GM15510 (cell line): Measurements from ENCODE around the gene PFKFB2.

Experiments used
- POLR2A ChIP-seq: IDR thresholded peaks from 3 replicates; pipeline ENCODE4 v1.6.1; 2011; ENCODE audit warnings: borderline replicate concordance; ENCODE audit not compliant: insufficient read length; ENCODE audit errors: extremely low read depth

Gene PFKFB2

DNA sequence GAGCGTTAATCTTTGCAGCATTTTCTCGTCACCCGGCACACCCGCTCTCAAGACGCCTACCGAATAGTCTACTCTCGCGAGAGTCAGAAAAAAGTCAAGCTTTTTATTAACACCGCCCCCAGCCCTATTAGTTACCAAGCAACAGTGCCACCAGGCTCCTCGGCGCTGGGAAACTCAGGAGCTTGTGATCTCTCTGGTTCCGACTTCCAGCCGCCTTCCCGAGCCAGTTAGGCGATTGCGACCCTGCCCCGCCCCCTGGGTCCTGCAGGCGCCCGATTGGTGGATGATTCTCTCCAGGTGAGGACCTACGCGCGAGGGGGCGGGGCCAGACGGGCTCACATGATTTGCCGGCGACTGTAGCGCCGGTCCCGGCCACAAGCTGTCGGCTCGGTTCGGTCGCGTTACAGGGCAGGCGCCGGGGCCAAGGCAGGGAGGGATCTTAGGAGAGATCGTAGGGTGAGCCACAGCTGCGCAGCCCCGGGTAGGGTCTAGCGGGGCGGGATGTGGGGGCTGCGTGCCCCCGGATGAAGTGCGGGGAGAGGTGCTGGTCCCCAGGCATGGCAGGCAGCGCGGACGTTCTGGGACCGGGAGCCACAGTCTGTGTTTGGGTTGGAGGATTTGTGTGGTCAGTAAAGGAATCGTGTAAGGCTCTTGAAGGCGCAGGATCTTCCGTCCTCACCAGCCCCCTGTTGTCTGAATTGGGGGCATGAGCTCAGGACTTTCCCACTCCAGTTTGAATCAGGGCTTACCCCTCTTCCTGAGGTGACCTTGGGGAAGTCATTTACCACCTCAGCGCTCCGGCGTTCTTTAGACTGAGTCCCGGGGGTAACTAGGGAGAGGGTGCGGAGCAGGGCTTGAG is at the start of gene PFKFB2:
Gene PFKFB2 (plus strand): TSS at position 365 of the 859 bp plus-strand sequence. CDS start 1,443 bp downstream, outside the sequence.
- TF ChIP-seq POLR2A = peak; percentile 82

DNA sequence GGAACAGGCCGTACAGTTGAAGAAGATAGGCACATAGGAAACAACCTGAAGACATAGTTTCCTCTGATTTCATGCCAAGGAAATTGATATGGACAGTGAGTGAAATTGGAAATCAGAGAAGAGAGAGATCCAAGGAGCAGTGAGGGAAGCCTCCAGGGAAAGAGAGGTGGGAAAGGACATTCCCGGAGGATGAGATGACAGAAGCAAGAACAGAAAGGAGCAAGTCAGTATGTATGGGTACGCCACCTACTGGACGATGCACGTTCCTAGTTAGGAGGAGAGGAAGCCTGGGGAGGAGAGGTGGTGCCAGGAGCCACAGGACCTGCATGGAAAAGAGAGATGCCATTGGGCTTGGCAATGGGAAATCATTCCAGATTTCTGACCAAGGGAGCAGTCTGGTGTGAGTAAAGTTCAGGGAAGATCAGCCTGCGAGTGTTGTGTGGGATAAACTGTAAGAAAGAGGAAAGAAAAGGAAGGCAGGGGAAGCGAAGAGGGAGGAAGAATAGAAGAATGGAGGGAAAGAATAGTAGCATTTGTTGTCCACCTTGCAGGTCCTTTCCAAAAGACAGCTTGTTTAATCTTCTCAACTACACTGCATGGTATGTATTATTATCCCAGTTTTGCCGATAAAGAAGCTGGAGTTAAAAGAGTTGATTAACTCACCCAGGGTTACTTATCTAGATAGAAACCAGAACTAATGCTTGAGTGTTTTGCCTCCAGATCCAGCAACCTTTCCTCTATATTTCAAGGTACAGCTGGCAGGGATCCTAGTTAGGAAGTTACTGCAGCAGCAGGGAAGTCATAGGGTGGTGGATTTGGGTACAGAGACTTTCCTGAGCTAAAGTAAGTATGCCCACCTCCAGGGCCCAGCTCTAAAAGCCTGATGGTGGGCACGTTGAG is 47.9 kb upstream of the PFKFB2 start:
- no peak for TF ChIP-seq POLR2A

DNA sequence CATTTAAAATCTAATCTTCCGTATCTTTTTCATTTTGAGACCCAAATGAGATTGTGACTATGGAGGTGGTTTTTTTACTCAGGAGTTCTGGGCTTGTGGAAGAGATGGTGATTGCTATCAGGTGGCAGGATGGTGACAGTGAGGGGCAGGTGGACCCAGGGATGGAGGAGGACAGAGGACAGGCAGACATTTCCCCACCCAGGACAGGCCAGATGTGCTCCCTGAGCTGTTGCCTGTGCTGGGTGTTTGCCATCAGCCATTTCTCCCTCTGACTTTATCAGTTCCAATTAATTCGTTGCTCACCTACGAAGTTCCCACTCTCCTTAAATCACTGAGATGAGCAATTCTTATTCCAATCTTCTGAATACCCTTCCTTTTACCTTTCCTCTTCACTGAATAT is 47.0 kb upstream of the PFKFB2 start:
- TF ChIP-seq POLR2A = no peak

GRCh38 chr1:207006914-207007313 is 46.2 kb upstream of the PFKFB2 start:
- TF ChIP-seq POLR2A = no peak

GRCh38 chr1:207007352-207008033 is 45.6 kb upstream of the PFKFB2 start:
- TF ChIP-seq POLR2A = no peak

DNA sequence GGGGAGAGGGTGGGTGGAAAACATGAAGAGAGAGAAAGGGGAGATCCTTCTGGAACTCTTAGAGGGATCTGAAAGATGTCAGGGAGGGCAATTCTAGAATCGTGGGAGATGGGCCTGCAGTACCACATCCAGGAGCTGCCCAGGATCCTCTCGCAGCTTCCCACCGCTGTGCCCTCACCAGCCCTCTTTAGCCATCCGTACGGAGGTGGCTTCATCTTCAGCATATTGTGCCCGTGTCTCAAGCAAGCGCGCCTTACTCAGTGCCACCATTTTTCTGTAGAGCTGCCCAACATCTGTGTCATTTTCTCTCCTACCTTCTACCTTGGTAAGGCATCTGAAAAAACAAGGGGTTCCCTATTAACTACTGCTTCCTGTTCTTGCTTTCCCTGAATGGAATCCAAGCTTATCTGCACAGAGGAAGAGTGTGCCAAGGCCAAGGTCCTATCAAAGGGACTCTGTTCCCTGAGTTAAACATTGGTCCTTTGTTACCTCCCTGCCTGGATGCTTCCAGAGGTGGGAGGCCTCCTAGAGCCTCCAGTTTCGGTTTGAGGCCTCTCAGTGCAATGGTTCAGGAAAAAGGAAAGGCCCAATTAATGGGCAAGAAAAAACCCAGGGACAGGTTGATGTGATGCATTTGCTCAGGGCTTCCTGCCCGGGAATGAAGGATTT is 43.8 kb upstream of the PFKFB2 start:
- TF ChIP-seq POLR2A = no peak

DNA sequence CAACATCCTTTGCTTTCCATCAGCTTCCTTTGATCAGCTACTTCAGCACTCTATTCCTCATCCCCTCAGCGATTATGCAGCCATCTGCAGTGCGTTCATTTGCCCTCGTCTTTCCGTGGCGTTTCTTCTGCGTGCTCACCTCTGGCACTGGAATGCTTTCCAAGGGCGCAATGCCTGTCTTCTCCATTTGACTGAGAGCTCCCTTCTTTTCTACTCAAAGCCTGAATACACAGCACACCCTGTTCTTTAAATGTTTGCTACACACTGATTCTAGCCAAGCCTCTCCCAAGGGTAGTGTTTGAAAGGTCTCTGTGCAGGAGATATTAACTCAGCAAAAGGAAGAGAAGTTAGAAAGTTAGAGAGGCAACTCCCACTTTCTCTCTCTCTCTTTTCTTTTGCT is 43.1 kb upstream of the PFKFB2 start:
- no peak for TF ChIP-seq POLR2A

GRCh38 chr1:207010726-207011125 is 42.3 kb upstream of the PFKFB2 start:
- TF ChIP-seq POLR2A = no peak

GRCh38 chr1:207013321-207014085 is 39.6 kb upstream of the PFKFB2 start:
- no peak for TF ChIP-seq POLR2A

DNA sequence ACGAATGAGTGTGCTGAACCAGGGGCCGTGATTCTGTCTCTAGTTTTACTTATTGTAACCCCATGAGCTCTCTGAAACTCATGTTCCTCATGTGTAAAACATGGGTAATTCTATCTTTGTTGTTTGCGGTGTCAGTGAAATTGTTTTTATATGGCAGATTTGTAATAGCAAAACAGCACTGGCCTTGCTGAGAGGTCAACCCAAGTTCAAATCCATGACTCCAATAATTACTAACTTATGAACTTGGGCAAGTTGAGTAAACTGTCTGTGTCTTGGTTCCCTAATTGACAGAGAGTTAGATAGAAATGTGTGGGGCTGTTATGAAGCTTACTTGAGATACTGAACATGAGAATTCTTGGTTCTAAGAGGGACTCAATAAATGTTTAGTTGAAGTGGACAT is 38.3 kb upstream of the PFKFB2 start:
- TF ChIP-seq POLR2A = no peak

GRCh38 chr1:207015791-207016190 is 37.3 kb upstream of the PFKFB2 start:
- TF ChIP-seq POLR2A = no peak

GRCh38 chr1:207017615-207018559 is 35.2 kb upstream of the PFKFB2 start:
- TF ChIP-seq POLR2A = no peak

DNA sequence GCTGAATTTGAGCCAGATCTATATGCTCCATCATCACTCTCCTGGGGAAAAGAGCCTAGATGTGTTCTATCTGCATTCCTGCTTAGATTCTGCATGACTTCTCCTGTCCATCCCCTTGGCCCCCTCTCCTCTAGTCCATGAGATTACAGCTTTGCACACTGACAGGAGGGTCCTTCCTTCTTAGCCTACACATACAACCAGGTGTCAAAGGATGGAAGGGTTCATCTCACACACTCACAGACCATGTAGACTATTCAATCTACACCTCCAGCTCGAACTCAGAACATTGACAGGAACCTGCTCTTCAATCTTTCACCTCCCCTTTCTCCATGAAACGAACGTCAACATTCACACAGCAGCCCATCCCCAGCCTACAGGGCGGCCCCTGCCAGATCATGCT is 34.4 kb upstream of the PFKFB2 start:
- TF ChIP-seq POLR2A = no peak
